Nucleus accumbens (tissue), 56 donors: ENCODE measurements around the gene SCRG1.

Source experiments
- DNase-seq, 56 donors: peaks; one replicate each; lab custom pipeline; 2025; lab: John Stamatoyannopoulos, UW

The SCRG1 gene

DNA sequence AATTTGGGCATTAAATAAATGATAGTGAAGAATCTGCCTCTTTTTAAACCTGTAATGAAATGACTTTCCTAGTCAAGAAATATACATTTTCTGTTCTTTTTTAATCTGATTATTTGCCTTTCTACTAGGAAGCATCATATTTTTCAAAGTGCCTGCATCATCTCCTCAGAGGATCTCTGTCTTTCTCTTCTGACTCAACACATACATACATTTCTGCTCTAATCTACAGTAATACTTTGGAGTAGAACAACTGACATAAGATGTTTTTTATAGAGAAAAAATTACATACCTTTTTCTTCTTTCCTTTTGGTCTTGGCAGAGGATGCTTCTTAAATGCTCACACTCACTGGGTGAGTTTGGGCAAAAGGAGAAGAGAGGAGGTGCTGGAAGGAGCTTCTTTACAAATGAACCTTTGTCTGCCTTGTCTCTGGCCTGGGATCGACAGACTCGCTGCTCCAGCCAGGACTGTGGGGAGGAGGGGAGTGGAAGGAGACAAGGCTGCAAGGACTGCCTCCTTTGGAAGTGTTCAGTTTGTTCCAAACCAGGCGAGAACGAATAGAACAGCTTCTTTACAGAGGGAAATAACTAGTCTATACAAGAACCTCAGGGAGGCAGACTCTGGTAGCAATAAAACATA lies at the start of gene SCRG1:
SCRG1 (minus strand) TSS at position 338 of the 637 bp plus-strand sequence. CDS start 7,702 bp downstream, outside the sequence.
- peak in 45 of 56 donors; percentile 4 to 84 (median 39) for DNase-seq

- peak in 47 of 56 donors; percentile 4 to 78 (median 28) for DNase-seq
These were observed 49.2 kb upstream of the SCRG1 start for GRCh38 chr4:173448103-173448502.

DNA sequence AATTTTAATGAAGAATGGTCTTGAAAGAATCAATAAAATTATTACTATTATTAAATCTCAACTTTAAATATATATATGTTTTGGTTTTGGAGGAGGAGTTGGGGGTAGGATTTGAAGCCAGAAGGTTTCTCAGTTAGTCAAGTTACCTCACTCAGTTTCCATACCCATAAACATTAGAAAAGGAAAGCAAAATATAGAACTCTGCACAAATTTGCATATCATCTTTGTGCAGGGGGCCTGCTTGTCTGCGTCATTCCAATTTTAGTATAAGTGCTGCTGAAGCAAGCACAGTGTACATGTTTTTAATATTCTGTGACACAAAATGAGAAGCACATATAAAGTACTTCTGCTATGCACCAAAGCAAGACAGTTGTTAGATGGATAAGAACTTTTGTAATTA lies 47.5 kb upstream of the SCRG1 start:
- no peak for DNase-seq

- no peak for DNase-seq
These were observed 44.2 kb upstream of the SCRG1 start for GRCh38 chr4:173443121-173443520.

GRCh38 chr4:173442223-173442932 lies 43.5 kb upstream of the SCRG1 start:
- no peak for DNase-seq

- DNase-seq = no peak
These were observed 42.0 kb upstream of the SCRG1 start for GRCh38 chr4:173440888-173441287.

GRCh38 chr4:173436771-173437265 lies 37.9 kb upstream of the SCRG1 start:
- no peak for DNase-seq

GRCh38 chr4:173436149-173436579 lies 37.2 kb upstream of the SCRG1 start:
- peak in 1 of 56 donors; percentile 4 for DNase-seq

DNA sequence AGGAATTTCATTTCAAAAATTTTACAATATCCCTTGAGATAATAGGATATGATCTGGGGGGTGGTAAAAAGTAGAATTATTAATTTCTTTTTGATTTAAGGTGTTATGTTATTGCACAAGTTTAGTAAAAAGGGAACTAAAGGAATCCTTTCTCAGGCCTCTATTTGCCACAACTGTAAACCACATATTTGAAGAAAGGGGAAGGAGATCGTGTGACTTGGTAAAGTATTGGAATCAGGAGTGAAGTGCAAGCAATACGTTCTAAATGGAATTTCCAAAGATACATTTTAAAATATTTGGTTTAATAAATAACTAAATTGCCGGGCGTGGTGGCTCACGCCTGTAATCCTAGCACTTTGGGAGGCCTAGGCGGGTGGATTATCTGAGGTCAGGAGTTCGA lies 35.3 kb upstream of the SCRG1 start:
- DNase-seq = no peak

GRCh38 chr4:173433447-173433846 lies 34.5 kb upstream of the SCRG1 start:
- no peak for DNase-seq

DNA sequence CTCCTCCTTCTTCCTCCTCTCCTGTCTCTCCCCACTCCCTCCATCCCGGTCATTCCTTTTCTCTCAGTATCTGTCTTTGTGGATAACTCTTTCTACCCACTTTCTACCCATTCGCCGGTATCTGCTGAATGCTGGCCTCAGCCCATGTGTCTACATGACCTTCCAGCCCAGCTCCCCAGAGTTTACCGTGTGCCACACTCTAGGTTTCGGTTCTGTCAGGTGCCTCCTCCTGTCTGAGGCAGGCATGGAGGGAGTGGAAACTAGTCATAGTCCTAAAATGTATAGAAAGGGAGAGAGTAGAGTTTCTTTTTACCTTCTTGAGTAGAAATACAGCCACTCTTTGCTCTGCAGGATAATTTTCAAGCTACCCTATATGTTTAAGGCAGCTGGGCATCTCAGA lies 33.5 kb upstream of the SCRG1 start:
- DNase-seq = no peak

DNA sequence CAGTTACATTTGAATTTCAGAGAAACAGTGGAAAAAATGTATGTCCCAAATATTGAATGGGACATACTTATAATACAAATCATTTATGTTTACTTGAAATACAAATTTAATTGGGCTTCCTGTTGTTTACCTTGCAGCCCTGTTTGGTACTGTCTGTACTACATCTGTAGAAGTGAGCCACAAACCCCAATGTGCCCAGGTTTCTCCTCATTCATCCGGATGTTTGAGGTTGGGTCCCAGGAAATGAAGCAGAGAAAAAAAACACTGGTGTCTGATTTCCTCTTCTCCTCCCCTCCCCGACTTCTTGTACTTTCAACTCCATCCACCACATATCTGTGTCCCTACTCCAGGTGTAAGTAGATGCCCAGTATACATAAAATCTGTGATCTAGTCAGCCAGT lies 27.1 kb upstream of the SCRG1 start:
- DNase-seq = no peak

DNA sequence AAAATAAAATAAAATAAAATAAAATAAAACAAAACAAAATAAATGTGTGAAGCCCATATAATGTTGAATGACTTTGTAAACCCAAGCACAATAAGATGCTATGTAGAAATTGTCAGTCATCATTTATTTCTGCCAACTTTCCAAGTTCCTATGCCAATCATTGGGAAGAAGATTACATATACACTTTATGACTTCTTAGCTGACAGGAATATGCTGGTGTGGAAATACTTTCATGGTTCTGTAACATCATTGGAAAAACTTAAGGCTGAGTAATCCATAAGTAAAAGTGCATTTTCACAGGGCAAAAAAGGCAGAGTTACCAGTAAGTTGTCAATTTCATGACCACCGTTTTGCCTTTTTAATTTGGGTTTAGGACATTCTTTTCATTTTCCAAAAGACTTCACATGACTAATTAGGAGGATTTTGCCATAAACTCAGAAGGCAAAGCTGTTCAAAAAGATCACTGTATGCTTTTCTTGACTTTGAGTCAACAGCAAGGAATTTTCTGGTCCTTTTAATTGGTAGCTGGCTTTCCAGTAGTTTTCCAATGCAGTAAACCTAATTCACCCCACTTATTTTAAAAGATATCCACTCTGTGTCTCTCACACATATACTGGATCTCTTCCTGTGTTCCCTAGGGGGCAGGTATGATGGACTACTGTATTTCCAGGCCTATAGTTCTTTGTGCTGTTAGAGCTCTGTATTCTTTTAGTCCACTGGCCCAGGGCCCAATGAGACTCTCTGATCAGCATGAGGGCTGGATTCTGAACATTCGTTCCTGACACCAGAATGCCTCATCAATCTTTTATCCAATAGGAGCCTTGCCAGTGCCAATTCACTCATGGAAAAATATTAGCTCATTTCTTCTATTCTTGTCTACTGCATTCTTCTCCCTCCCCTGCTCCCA lies 26.2 kb upstream of the SCRG1 start:
- no peak for DNase-seq

GRCh38 chr4:173420801-173421200 lies 21.9 kb upstream of the SCRG1 start:
- DNase-seq = no peak

- no peak for DNase-seq
These were observed 21.4 kb upstream of the SCRG1 start for GRCh38 chr4:173420324-173420752.

DNA sequence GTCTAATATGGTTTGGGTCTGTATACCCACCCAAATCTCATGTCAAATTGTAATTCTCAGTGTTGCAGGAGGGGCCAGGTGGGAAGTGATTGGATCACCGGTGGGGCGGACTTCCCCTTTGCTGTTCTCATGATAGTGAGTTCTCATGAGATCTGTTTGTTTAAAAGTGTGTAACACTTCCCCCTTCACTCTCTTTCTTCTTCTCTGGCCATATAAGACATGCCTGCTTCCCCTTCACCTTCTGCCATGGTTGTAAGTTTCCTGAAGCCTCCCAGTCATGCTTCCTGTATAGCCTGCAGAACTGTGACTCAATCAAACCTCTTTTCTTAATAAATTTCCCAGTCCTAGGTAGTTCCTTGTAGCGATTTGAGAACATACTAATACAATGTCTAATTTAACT lies 19.7 kb upstream of the SCRG1 start:
- no peak for DNase-seq

- DNase-seq = no peak
These were observed 18.9 kb upstream of the SCRG1 start for GRCh38 chr4:173417833-173418232.

DNA sequence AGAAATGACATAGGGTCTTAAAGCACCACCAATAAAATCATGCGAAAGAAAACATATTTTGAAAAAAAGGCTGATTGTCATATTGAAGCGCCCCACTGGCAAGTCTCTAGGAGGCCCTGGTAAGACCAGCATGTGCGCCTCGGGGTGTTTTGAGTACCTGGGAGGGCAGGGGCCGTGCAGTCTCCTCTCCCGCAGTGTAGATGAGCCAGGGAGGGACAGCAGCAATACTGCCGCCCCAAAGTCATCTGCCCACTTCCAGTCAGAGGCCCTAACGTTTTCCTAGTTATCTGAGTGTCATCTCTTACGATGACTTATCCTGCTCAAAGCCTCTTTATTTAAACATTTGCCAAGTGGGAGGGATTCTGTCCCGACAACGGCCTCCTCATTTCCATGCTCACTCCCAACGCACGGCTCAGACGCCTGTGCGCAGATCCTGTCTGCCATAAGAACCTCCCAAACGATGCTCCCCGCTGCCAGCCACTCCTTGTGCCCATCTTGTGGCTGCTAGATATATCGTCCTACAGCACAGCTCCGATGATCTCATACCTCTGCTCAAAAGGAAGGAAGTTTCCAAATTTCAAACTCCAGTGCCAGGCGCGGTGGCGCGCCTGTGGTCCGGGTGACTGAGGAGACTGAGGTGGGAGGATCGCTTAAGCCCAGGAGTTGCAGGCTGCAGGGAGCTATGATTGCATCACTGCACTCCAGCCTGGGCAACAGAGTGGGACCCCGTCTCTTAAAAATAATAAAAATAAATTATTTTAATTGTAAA lies 17.2 kb upstream of the SCRG1 start:
- DNase-seq = peak in 19 of 56 donors; percentile 4 to 51 (median 33)

- DNase-seq = no peak
These were observed 16.2 kb upstream of the SCRG1 start for GRCh38 chr4:173415092-173415491.

DNA sequence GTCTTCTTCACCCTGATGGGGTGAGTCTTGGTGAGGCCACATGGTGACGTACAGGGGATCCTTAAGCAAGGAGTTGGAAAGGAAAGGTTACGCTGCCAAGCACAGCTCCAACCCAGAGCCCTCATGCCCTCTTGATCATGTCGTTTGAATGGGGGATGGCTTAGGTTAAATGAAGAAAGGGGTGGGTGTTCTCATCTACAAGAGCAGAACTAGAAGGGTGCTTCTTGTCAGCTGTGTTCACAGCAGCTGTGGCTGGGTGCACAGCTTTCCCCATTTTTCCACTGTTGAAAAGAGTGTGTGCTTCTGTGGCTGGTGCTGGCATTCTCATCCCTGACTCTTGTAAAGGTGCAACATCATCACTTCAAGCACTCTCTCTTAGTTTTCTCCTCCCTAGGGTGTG lies 15.5 kb upstream of the SCRG1 start:
- DNase-seq = peak in 3 of 56 donors; percentile 7 to 35 (median 13)
